ENCODE results near the gene CDC45. TPM values are rescaled to one million over a fixed set of nuclear protein-coding genes. Genes with fewer than 3 reads are reported as not detected.

CDC45 gene
- polyA plus RNA-seq, 1 experiment: 9.3 TPM

GRCh38 chr22:19499236-19499879 lies 19.6 kb downstream of the CDC45 start:
- Histone ChIP-seq H3K9me3 (ENCODE audit: control insufficient read depth, insufficient read depth, low read length) (no peaks in the 10 kb centered on the region), H3K27ac (ENCODE audit: low read depth, low read length) (no peak overlapping the region), H3K27me3 (ENCODE audit: control insufficient read depth, insufficient read depth, low read length) (no peaks in the 10 kb centered on the region), H3K4me3 (ENCODE audit: low read depth, low read length) (no peak overlapping the region)
- ChIA-PET CTCF (no interaction called here), POLR2A (no interaction called here)
- no peak for DNase-seq (ENCODE audit: low read depth, low spot score)
- TF ChIP-seq CTCF (IDR thresholded peaks at IDR 0.05; ENCODE audit: low read depth, low read length): no peak

- Histone ChIP-seq H3K27ac (ENCODE audit: low read depth, low read length) (no peak overlapping the region), H3K4me3 (ENCODE audit: low read depth, low read length) (no peak overlapping the region), H3K9me3 (ENCODE audit: control insufficient read depth, insufficient read depth, low read length) (no peaks in the 10 kb centered on the region), H3K27me3 (ENCODE audit: control insufficient read depth, insufficient read depth, low read length) (no peaks in the 10 kb centered on the region)
- ChIA-PET POLR2A (no interaction called here), CTCF (no interaction called here)
- DNase-seq (ENCODE audit: low read depth, low spot score): no peak
- no peak for TF ChIP-seq CTCF (IDR thresholded peaks at IDR 0.05; ENCODE audit: low read depth, low read length)
These were observed 20.1 kb downstream of the CDC45 start for GRCh38 chr22:19499880-19500242.

DNA sequence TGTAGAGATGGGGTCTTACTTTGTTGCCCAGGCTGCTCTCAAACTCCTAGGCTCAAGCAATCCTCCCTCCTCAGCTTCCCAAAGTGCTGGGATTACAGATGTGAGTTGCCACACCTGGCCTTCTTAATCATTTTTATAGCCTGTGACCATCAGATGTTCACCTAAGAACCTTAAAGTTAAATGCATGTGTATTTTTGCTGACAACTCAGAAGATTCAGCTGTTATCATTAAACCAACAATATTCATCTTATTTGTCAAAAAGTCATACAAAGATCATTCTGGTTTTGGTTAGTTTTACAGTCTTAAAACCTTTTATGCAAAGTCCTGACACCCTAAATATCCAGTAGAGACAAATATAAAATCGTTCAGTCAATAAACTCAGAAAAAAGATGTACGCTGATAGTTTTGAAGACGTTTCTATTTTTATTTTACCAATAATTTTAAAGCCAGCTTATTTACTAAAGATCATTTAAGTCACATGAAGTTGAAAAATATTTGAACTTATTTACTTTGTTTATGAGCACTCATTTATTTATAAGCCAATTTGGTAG lies 22.3 kb downstream of the CDC45 start:
- TF ChIP-seq CTCF (IDR thresholded peaks at IDR 0.05; ENCODE audit: low read depth, low read length): no peak
- no peak overlapping the region for H3K4me3 ChIP-seq (ENCODE audit: low read depth, low read length)
- DNase-seq (ENCODE audit: low read depth, low spot score): no peak
- H3K27me3 ChIP-seq (ENCODE audit: control insufficient read depth, insufficient read depth, low read length): no peaks in the 10 kb centered on the region
- no peaks in the 10 kb centered on the region for H3K9me3 ChIP-seq (ENCODE audit: control insufficient read depth, insufficient read depth, low read length)
- ChIA-PET POLR2A (interaction anchor here (0.6 kb wide), 1 partner anchor 742 kb away, joined by 3 read pairs; no protein-coding TSS in a partner anchor), CTCF (interaction anchor here (2.2 kb wide), 1 partner anchor 128 kb away, joined by 18 read pairs; no protein-coding TSS in a partner anchor)
- no peak overlapping the region for H3K27ac ChIP-seq (ENCODE audit: low read depth, low read length)

GRCh38 chr22:19503367-19503766 lies 23.6 kb downstream of the CDC45 start:
- ChIA-PET CTCF (interaction anchor here (2.2 kb wide), 1 partner anchor 127 kb away, joined by 18 read pairs; no protein-coding TSS in a partner anchor), POLR2A (no interaction called here)
- Histone ChIP-seq H3K27ac (ENCODE audit: low read depth, low read length) (no peak overlapping the region), H3K4me3 (ENCODE audit: low read depth, low read length) (no peak overlapping the region), H3K9me3 (ENCODE audit: control insufficient read depth, insufficient read depth, low read length) (no peaks in the 10 kb centered on the region), H3K27me3 (ENCODE audit: control insufficient read depth, insufficient read depth, low read length) (no peaks in the 10 kb centered on the region)
- no peak for TF ChIP-seq CTCF (IDR thresholded peaks at IDR 0.05; ENCODE audit: low read depth, low read length)
- no peak for DNase-seq (ENCODE audit: low read depth, low spot score)

GRCh38 chr22:19503869-19504268 lies 24.1 kb downstream of the CDC45 start:
- no peaks in the 10 kb centered on the region for H3K9me3 ChIP-seq (ENCODE audit: control insufficient read depth, insufficient read depth, low read length)
- H3K27ac ChIP-seq (ENCODE audit: low read depth, low read length): no peak overlapping the region
- TF ChIP-seq CTCF (IDR thresholded peaks at IDR 0.05; ENCODE audit: low read depth, low read length): no peak
- POLR2A ChIA-PET: no interaction called here
- H3K4me3 ChIP-seq (ENCODE audit: low read depth, low read length): no peak overlapping the region
- no peaks in the 10 kb centered on the region for H3K27me3 ChIP-seq (ENCODE audit: control insufficient read depth, insufficient read depth, low read length)
- CTCF ChIA-PET: no interaction called here
- no peak for DNase-seq (ENCODE audit: low read depth, low spot score)

Measured in AG04450 (cell line).